HepG2 (cell line): Measurements from ENCODE around the gene UNKL. TPM values are rescaled to one million over a fixed set of nuclear protein-coding genes. Genes with fewer than 3 reads are reported as not detected.

Source experiments
- CCAR2 ChIP-seq: fragments of 200-400 bp; formaldehyde crosslinking; optimal IDR thresholded peaks from 2 replicates; pipeline ENCODE3; 2018; ENCODE audit warnings: low read depth, mild to moderate bottlenecking, low read length, moderate library complexity
- ELF4 ChIP-seq: sonication (generic); formaldehyde crosslinking; IDR thresholded peaks from 2 replicates; pipeline ENCODE4 v1.5.0; 2020; ENCODE audit warnings: missing genetic modification reagents, mild to moderate bottlenecking, moderate library complexity, borderline replicate concordance
- HDAC2 ChIP-seq: sonication (generic); formaldehyde crosslinking; IDR thresholded peaks from 2 replicates; pipeline ENCODE4 v1.4.0; 2020; ENCODE audit warnings: missing genetic modification reagents
- HNRNPL ChIP-seq: fragments of 200-400 bp; formaldehyde crosslinking; IDR thresholded peaks from 2 replicates; pipeline ENCODE4 v1.6.1; 2017; ENCODE audit warnings: mild to moderate bottlenecking, low read depth, low read length
- HOXA7 ChIP-seq: sonication (generic); formaldehyde crosslinking; IDR thresholded peaks from 2 replicates; pipeline ENCODE4 v1.8.1; 2022; ENCODE audit warnings: mild to moderate bottlenecking, missing genetic modification reagents, moderate library complexity
- POGZ ChIP-seq: sonication (generic); formaldehyde crosslinking; IDR thresholded peaks from 2 replicates; pipeline ENCODE4 v1.4.0; 2020; ENCODE audit warnings: mild to moderate bottlenecking, missing genetic modification reagents
- SMC3 ChIP-seq: IDR thresholded peaks from 2 replicates; pipeline ENCODE4 v1.6.1; 2011; ENCODE audit warnings: low read length, improper control_type of control experiment
- SRY ChIP-seq: sonication (generic); formaldehyde crosslinking; IDR thresholded peaks from 2 replicates; pipeline ENCODE4 v1.8.0; 2022; ENCODE audit warnings: mild to moderate bottlenecking, missing genetic modification reagents
- TARDBP ChIP-seq: sonication (generic); formaldehyde crosslinking; IDR thresholded peaks from 2 replicates; pipeline ENCODE4 v1.8.0; 2022; ENCODE audit warnings: mild to moderate bottlenecking, missing genetic modification reagents
- YEATS2 ChIP-seq: sonication (generic); formaldehyde crosslinking; IDR thresholded peaks from 2 replicates; pipeline ENCODE4 v1.4.0; 2020; ENCODE audit warnings: missing genetic modification reagents, borderline replicate concordance
- YEATS4 ChIP-seq: sonication (generic); formaldehyde crosslinking; IDR thresholded peaks from 2 replicates; pipeline ENCODE4 v1.4.0; 2020; ENCODE audit warnings: missing genetic modification reagents, borderline replicate concordance
- ZFP1 ChIP-seq: IDR thresholded peaks from 2 replicates; pipeline ENCODE4 v1.6.1; 2016
- ZFP36L1 ChIP-seq: sonication (generic); formaldehyde crosslinking; IDR thresholded peaks from 2 replicates; pipeline ENCODE4 v1.8.0; 2022; ENCODE audit warnings: mild to moderate bottlenecking, missing genetic modification reagents, moderate library complexity
- ZMYM4 ChIP-seq: sonication (generic); formaldehyde crosslinking; IDR thresholded peaks from 2 replicates; pipeline ENCODE4 v1.8.1; 2023; ENCODE audit warnings: mild to moderate bottlenecking, missing genetic modification reagents
- ZNF138 ChIP-seq: sonication (generic); formaldehyde crosslinking; IDR thresholded peaks from 2 replicates; pipeline ENCODE4 v1.5.0; 2020; ENCODE audit warnings: mild to moderate bottlenecking, low read depth, missing genetic modification reagents
- ZNF367 ChIP-seq: sonication (generic); formaldehyde crosslinking; IDR thresholded peaks from 2 replicates; pipeline ENCODE4 v1.4.0; 2020; ENCODE audit warnings: missing genetic modification reagents, borderline replicate concordance
- ZNF564 ChIP-seq: sonication (generic); formaldehyde crosslinking; IDR thresholded peaks from 2 replicates; pipeline ENCODE4 v1.8.1; 2023; ENCODE audit warnings: mild to moderate bottlenecking, missing genetic modification reagents
- ZNF678 ChIP-seq: sonication (generic); formaldehyde crosslinking; IDR thresholded peaks from 2 replicates; pipeline ENCODE4 v1.4.0; 2020; ENCODE audit warnings: mild to moderate bottlenecking, missing genetic modification reagents
- ZNF776 ChIP-seq: sonication (generic); formaldehyde crosslinking; IDR thresholded peaks from 2 replicates; pipeline ENCODE4 v1.4.0; 2020; ENCODE audit warnings: mild to moderate bottlenecking, missing genetic modification reagents
- polyA plus RNA-seq, 8 experiments: library from polyadenylated mRNA; depleted of rRNA in 3 of 8; stranded (reverse) in 7 of 8; unstranded in 1 of 8; fragments of >200 nt; fragmentation: Illumina TruSeq in 4 of 8; extraction: Trizol in 4 of 8; gene quantifications; 2 replicates each; pipeline versions ENCODE4 v1.2.1 to v1.2.3, GENCODE V29; 2011 to 2016; ENCODE audit warnings: low read depth in 4 of 8, missing spikeins in 1 of 8, mixed read lengths in 1 of 8; ENCODE audit not compliant: insufficient read depth in 1 of 8
- total RNA-seq, 5 experiments: library from RNA; depleted of rRNA; stranded (reverse); fragments of >200 nt; fragmentation: Illumina TruSeq; extraction: Trizol; gene quantifications; 2 replicates each; pipeline ENCODE4 v1.2.3, GENCODE V29; 2016; ENCODE audit warnings: low read depth in 1 of 5
- TF ChIP-seq, protein P1 (sequence below): sonication (generic); formaldehyde crosslinking; IDR thresholded peaks from 2 replicates; pipeline ENCODE4 v1.4.0; 2020; ENCODE audit warnings: missing genetic modification reagents
- TF ChIP-seq, protein P2 (sequence below): sonication (generic); formaldehyde crosslinking; IDR thresholded peaks from 2 replicates; pipeline ENCODE4 v1.9.0; 2022; ENCODE audit warnings: low read depth, missing genetic modification reagents
- TF ChIP-seq, protein P3 (sequence below): IDR thresholded peaks from 2 replicates; pipeline ENCODE4 v1.6.1; 2016; ENCODE audit warnings: missing compliant biosample characterization, missing genetic modification reagents, borderline replicate concordance

Gene UNKL
- total and polyA plus RNA-seq, 2 of the 13 experiments (the other 11 are each of a cell fraction or from before 2014, with no cell fraction given): 10.4 to 17.6 TPM

DNA sequence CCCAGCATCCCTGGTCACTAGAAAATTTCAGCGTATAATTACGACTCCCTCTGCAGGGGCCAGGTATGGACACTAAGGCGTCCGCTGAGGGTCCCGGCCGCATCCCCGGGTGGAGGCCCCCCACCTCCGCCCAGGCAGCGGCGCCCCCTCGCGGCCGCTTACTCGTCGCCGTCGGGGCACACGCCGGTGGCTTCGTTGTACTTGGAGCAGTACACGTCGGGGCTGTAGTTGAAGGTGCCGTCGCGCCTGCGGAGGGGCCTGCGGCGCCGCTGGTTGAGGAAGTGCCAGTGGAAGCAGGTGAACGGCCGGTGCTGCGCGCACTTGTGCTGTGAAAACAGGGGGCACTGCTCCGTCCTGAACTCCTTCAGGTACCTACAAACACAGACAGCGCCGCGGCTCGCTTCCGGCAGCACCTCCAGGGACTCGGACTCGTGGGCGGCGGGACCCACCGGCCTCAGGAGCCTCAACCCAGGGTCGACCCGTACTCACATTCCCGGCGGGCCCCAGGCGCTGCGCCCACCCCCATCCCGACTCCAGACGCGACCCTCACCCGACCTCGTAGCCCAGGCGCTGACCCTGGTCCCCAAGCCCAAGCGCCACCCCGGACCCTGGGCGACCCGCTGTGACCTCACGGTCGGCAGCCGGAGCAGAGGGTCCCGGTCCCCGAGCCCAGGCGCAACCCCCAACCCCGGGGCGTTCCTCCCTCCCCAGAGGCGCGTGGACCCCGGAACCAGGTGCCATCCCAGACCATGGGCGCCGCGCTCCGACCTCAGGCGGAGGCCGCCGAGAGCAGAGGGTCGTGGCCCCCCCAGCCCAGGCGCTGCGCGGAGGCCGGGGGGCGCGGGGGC is 596 bp downstream of the UNKL start (continued):
- TF ChIP-seq HDAC2 (peak; percentile 11; the same call in 1 of the 2 replicates), ZFP1 (CRISPR knock-in tag) (no peak), ZFP36L1 (CRISPR knock-in tag) (no peak), YEATS2 (no peak), CCAR2 (no peak), SRY (CRISPR knock-in tag) (peak; percentile 54; the same call in 1 of the 2 replicates), ZNF678 (no peak), ZMYM4 (CRISPR knock-in tag) (no peak), ELF4 (CRISPR knock-in tag) (no peak), ZNF138 (CRISPR knock-in tag) (no peak), HOXA7 (no peak), HNRNPL (no peak), SMC3 (0 out of 2 replicates have a peak, but pooled peaks have one; percentile 2), TARDBP (CRISPR knock-in tag) (0 out of 2 replicates have a peak, but pooled peaks have one; percentile 27), YEATS4 (CRISPR knock-in tag) (no peak; the same call in 1 of the 2 replicates), POGZ (CRISPR knock-in tag) (0 out of 2 replicates have a peak, but pooled peaks have one; percentile 20), ZNF367 (no peak), ZNF776 (CRISPR knock-in tag) (0 out of 2 replicates have a peak, but pooled peaks have one; percentile 18), ZNF564 (CRISPR knock-in tag) (no peak)
- TF ChIP-seq, protein P1, sequence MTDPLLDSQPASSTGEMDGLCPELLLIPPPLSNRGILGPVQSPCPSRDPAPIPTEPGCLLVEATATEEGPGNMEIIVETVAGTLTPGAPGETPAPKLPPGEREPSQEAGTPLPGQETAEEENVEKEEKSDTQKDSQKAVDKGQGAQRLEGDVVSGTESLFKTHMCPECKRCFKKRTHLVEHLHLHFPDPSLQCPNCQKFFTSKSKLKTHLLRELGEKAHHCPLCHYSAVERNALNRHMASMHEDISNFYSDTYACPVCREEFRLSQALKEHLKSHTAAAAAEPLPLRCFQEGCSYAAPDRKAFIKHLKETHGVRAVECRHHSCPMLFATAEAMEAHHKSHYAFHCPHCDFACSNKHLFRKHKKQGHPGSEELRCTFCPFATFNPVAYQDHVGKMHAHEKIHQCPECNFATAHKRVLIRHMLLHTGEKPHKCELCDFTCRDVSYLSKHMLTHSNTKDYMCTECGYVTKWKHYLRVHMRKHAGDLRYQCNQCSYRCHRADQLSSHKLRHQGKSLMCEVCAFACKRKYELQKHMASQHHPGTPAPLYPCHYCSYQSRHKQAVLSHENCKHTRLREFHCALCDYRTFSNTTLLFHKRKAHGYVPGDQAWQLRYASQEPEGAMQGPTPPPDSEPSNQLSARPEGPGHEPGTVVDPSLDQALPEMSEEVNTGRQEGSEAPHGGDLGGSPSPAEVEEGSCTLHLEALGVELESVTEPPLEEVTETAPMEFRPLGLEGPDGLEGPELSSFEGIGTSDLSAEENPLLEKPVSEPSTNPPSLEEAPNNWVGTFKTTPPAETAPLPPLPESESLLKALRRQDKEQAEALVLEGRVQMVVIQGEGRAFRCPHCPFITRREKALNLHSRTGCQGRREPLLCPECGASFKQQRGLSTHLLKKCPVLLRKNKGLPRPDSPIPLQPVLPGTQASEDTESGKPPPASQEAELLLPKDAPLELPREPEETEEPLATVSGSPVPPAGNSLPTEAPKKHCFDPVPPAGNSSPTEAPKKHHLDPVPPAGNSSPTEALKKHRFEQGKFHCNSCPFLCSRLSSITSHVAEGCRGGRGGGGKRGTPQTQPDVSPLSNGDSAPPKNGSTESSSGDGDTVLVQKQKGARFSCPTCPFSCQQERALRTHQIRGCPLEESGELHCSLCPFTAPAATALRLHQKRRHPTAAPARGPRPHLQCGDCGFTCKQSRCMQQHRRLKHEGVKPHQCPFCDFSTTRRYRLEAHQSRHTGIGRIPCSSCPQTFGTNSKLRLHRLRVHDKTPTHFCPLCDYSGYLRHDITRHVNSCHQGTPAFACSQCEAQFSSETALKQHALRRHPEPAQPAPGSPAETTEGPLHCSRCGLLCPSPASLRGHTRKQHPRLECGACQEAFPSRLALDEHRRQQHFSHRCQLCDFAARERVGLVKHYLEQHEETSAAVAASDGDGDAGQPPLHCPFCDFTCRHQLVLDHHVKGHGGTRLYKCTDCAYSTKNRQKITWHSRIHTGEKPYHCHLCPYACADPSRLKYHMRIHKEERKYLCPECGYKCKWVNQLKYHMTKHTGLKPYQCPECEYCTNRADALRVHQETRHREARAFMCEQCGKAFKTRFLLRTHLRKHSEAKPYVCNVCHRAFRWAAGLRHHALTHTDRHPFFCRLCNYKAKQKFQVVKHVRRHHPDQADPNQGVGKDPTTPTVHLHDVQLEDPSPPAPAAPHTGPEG: no peak
- TF ChIP-seq, protein P2, sequence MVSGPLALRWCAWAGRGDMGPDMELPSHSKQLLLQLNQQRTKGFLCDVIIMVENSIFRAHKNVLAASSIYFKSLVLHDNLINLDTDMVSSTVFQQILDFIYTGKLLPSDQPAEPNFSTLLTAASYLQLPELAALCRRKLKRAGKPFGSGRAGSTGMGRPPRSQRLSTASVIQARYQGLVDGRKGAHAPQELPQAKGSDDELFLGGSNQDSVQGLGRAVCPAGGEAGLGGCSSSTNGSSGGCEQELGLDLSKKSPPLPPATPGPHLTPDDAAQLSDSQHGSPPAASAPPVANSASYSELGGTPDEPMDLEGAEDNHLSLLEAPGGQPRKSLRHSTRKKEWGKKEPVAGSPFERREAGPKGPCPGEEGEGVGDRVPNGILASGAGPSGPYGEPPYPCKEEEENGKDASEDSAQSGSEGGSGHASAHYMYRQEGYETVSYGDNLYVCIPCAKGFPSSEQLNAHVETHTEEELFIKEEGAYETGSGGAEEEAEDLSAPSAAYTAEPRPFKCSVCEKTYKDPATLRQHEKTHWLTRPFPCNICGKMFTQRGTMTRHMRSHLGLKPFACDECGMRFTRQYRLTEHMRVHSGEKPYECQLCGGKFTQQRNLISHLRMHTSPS: peak; percentile 28; the same call in 1 of the 2 replicates
- TF ChIP-seq, protein P3, sequence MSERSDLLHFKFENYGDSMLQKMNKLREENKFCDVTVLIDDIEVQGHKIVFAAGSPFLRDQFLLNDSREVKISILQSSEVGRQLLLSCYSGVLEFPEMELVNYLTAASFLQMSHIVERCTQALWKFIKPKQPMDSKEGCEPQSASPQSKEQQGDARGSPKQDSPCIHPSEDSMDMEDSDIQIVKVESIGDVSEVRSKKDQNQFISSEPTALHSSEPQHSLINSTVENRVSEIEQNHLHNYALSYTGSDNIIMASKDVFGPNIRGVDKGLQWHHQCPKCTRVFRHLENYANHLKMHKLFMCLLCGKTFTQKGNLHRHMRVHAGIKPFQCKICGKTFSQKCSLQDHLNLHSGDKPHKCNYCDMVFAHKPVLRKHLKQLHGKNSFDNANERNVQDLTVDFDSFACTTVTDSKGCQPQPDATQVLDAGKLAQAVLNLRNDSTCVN (CRISPR knock-in tag): 0 out of 2 replicates have a peak, but pooled peaks have one; percentile 7
